ENCODE data around the gene ZNF644. TPM values are rescaled to one million over a fixed set of nuclear protein-coding genes. Genes with fewer than 3 reads are reported as not detected.

ZNF644 gene
- total and polyA plus RNA-seq, 2 experiments from 2014 or later: 37.9 to 43.6 TPM

GRCh38 chr1:90925928-90926869, 95.6 kb downstream of the ZNF644 start:
- TF ChIP-seq CTCF (IDR thresholded peaks at IDR 0.05; ENCODE audit: low read depth, low read length): no peak
- H3K36me3 ChIP-seq: no peaks in the 10 kb centered on the region
- peaks cover 25% of the 10 kb centered on the region for H3K4me1 ChIP-seq (ENCODE audit: low read depth)
- peak overlapping the region; percentile 58 for H3K27ac ChIP-seq
- no peak overlapping the region for H3K4me3 ChIP-seq
- DNase-seq (ENCODE audit: low read depth in 1 of 2, low spot score in 1 of 2): peak in 1 of 2 donors; percentile 87
- no peaks in the 10 kb centered on the region for H3K27me3 ChIP-seq
- no peaks in the 10 kb centered on the region for H3K9me3 ChIP-seq (ENCODE audit: low read depth)

DNA sequence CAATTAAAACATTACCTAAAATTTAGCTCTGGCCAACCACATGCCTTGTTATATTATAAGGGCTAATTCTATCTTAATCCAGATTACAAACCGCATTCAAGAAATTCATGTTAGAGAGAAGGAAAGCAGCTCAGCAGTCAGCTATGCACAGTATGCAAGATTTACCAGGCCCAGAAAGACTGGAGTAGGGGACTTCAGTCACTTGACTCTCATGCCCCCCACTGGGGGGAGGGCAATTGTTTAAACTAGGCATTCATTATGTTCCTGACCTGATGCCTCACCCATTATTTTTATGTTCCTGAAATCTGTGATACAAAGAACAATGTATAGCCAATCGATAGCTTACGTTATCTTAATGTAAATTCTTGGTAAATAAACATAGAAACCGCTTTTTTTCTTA, 96.9 kb downstream of the ZNF644 start:
- no peaks in the 10 kb centered on the region for H3K27me3 ChIP-seq
- H3K4me1 ChIP-seq (ENCODE audit: low read depth): peaks cover 31% of the 10 kb centered on the region
- H3K36me3 ChIP-seq: no peaks in the 10 kb centered on the region
- TF ChIP-seq CTCF (IDR thresholded peaks at IDR 0.05; ENCODE audit: low read depth, low read length): no peak
- H3K9me3 ChIP-seq (ENCODE audit: low read depth): no peaks in the 10 kb centered on the region
- peak; percentile 3 to 5 for DNase-seq (ENCODE audit: low read depth in 1 of 2, low spot score in 1 of 2)
- no peak overlapping the region for H3K4me3 ChIP-seq
- H3K27ac ChIP-seq: no peak overlapping the region

DNA sequence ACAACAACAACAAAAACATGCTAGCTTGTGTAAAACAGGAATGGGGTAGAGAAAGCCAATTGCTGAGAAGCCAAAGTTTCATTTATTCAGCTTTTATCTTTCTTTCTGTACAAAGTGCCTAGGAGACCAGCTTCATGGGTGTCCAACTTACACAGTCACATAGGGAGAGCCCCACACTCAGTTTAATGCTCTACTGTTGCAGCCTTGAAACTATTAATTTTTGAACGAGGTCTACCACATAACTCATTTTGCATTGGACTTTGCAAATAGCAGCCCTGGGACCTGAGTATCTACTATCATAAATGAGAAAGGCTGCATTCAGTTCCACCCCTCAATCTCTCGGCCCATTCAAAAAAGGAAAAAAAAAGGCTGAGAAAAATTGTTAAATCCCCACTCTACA, 98.8 kb downstream of the ZNF644 start:
- H3K27me3 ChIP-seq: no peaks in the 10 kb centered on the region
- DNase-seq (ENCODE audit: low read depth in 1 of 2, low spot score in 1 of 2): no peak
- no peak for TF ChIP-seq CTCF (IDR thresholded peaks at IDR 0.05; ENCODE audit: low read depth, low read length)
- peaks cover 36% of the 10 kb centered on the region for H3K4me1 ChIP-seq (ENCODE audit: low read depth)
- no peaks in the 10 kb centered on the region for H3K36me3 ChIP-seq
- H3K4me3 ChIP-seq: no peak overlapping the region
- no peak overlapping the region for H3K27ac ChIP-seq
- H3K9me3 ChIP-seq (ENCODE audit: low read depth): no peaks in the 10 kb centered on the region

DNA sequence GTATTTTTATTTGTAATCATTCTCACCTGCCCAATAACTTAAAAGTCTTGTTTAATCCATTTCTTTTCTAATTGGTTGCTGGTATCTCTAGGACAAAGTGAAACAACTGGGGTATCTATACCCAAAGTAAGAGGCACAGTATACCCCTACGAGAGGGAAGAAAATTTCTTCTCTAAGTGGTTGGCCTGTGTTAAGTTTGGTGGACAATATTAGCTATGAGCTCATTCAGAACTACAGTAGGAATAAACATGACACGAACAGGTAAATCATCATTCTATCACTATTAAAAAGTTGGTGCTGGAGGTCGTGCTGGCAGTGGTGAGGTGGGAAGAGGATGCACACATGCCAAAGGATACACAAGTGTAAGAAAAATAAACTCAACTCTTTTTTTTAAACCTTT, 99.6 kb downstream of the ZNF644 start:
- Histone ChIP-seq H3K27ac (no peak overlapping the region), H3K27me3 (no peaks in the 10 kb centered on the region), H3K4me1 (ENCODE audit: low read depth) (peaks cover 36% of the 10 kb centered on the region), H3K36me3 (no peaks in the 10 kb centered on the region), H3K9me3 (ENCODE audit: low read depth) (no peaks in the 10 kb centered on the region), H3K4me3 (no peak overlapping the region)
- no peak for TF ChIP-seq CTCF (IDR thresholded peaks at IDR 0.05; ENCODE audit: low read depth, low read length)
- no peak for DNase-seq (ENCODE audit: low read depth in 1 of 2, low spot score in 1 of 2)

- peak overlapping the region; percentile 17 for H3K27ac ChIP-seq
- H3K27me3 ChIP-seq: no peaks in the 10 kb centered on the region
- peak in 1 of 2 donors; percentile 8 for DNase-seq (ENCODE audit: low read depth in 1 of 2, low spot score in 1 of 2)
- H3K9me3 ChIP-seq (ENCODE audit: low read depth): no peaks in the 10 kb centered on the region
- peaks cover 26% of the 10 kb centered on the region for H3K4me1 ChIP-seq (ENCODE audit: low read depth)
- TF ChIP-seq CTCF (IDR thresholded peaks at IDR 0.05; ENCODE audit: low read depth, low read length): no peak
- no peak overlapping the region for H3K4me3 ChIP-seq
- peaks cover 15% of the 10 kb centered on the region for H3K36me3 ChIP-seq
These were observed 101.9 kb downstream of the ZNF644 start for GRCh38 chr1:90919900-90920299.

All from cardiac muscle cell (in vitro differentiated cells and primary cell).